GM23338 (cell line): ENCODE results near the gene AGAP1. TPM values are rescaled to one million over a fixed set of nuclear protein-coding genes. Genes with fewer than 3 reads are reported as not detected.

Source experiments
- ATAC-seq: fragments of 200-7000 bp; cut with Tn5 transposase; 3 replicates; pipeline ENCODE4 v1.9.1; 2020
- DNase-seq: peaks from one replicate; pipeline ENCODE4 v3.0.0-alpha.2; 2015; ENCODE audit warnings: low spot score
- H2AFZ ChIP-seq: fragments of 200-600 bp; sonication (generic); 2 replicates; pipeline ENCODE4 v1.8.0; 2016; ENCODE audit warnings: antibody characterized with exemption, mild to moderate bottlenecking, moderate library complexity
- H3F3A ChIP-seq: fragments of 200-600 bp; sonication (generic); replicated peaks from 2 replicates; pipeline ENCODE4 v1.8.0; 2017; ENCODE audit warnings: antibody characterized with exemption, mixed run types, low read depth
- H3K27ac ChIP-seq: fragments of 200-600 bp; sonication (generic); 2 replicates; pipeline ENCODE4 v1.6.1; 2016; ENCODE audit warnings: low read depth
- H3K27me3 ChIP-seq: fragments of 200-600 bp; sonication (generic); 2 replicates; pipeline ENCODE4 v1.8.0; 2016; ENCODE audit warnings: mild to moderate bottlenecking, mixed run types, moderate library complexity; ENCODE audit not compliant: insufficient read depth
- H3K36me3 ChIP-seq: fragments of 200-600 bp; sonication (generic); 2 replicates; pipeline ENCODE4 v1.8.0; 2016; ENCODE audit warnings: mild to moderate bottlenecking; ENCODE audit not compliant: insufficient read depth
- H3K4me1 ChIP-seq: fragments of 200-600 bp; sonication (generic); 2 replicates; pipeline ENCODE4 v1.8.0; 2016; ENCODE audit warnings: mild to moderate bottlenecking, moderate library complexity; ENCODE audit not compliant: insufficient read depth
- H3K4me2 ChIP-seq: fragments of 200-600 bp; sonication (generic); 2 replicates; pipeline ENCODE4 v1.7.1; 2017; ENCODE audit warnings: mixed run types
- H3K4me3 ChIP-seq: fragments of 200-600 bp; sonication (generic); 2 replicates; pipeline ENCODE4 v1.6.1; 2016; ENCODE audit warnings: mixed run types
- H3K79me2 ChIP-seq: fragments of 200-600 bp; sonication (generic); replicated peaks from 2 replicates; pipeline ENCODE4 v1.8.0; 2017; ENCODE audit warnings: mild to moderate bottlenecking; ENCODE audit not compliant: insufficient read depth
- H3K9me2 ChIP-seq: fragments of 200-600 bp; sonication (generic); 2 replicates; pipeline ENCODE4 v1.8.0; 2017; ENCODE audit not compliant: insufficient read depth
- H4K20me1 ChIP-seq: fragments of 200-600 bp; sonication (generic); replicated peaks from 2 replicates; pipeline ENCODE4 v1.8.0; 2017; ENCODE audit warnings: mild to moderate bottlenecking; ENCODE audit not compliant: insufficient read depth
- H3K27ac Mint-ChIP-seq: 2 replicates; pipeline ENCODE4 v1.8.0; 2020; ENCODE audit warnings: inconsistent platforms, mild to moderate bottlenecking, moderate library complexity, mixed read lengths
- H3K27me3 Mint-ChIP-seq: 3 replicates; pipeline ENCODE4 v1.8.0; 2022; ENCODE audit warnings: low read depth, mild to moderate bottlenecking, moderate library complexity, mixed read lengths, inconsistent platforms; ENCODE audit not compliant: insufficient read depth, poor library complexity
- H3K36me3 Mint-ChIP-seq: 3 replicates; pipeline ENCODE4 v1.8.0; 2021; ENCODE audit warnings: low read depth, mild to moderate bottlenecking, inconsistent platforms, moderate library complexity, mixed read lengths
- H3K4me1 Mint-ChIP-seq: 3 replicates; pipeline ENCODE4 v1.8.0; 2020; ENCODE audit warnings: mild to moderate bottlenecking, inconsistent platforms, mixed read lengths
- H3K4me3 Mint-ChIP-seq: 3 replicates; pipeline ENCODE4 v1.8.0; 2021; ENCODE audit warnings: moderate library complexity, mild to moderate bottlenecking, inconsistent platforms, mixed read lengths
- H3K9me3 Mint-ChIP-seq: 3 replicates; pipeline ENCODE4 v1.8.0; 2020; ENCODE audit warnings: moderate library complexity, mild to moderate bottlenecking, inconsistent platforms, mixed read lengths
- CREB1 ChIP-seq: fragments of 250-450 bp; sonication (Bioruptor Pico); IDR thresholded peaks from 2 replicates; pipeline ENCODE4 v1.5.0; 2020; ENCODE audit warnings: low read depth, mild to moderate bottlenecking, moderate library complexity
- EZH2 ChIP-seq: fragments of 200-600 bp; sonication (generic); IDR thresholded peaks from one replicate; pipeline ENCODE4 v1.8.0; 2017; ENCODE audit warnings: antibody characterized with exemption, mild to moderate bottlenecking, low read depth; ENCODE audit not compliant: unreplicated experiment
- EZH2phosphoT487 ChIP-seq: fragments of 200-600 bp; sonication (generic); IDR thresholded peaks from one replicate; pipeline ENCODE4 v1.8.1; 2018; ENCODE audit warnings: antibody characterized with exemption; ENCODE audit not compliant: unreplicated experiment
- JUNB ChIP-seq: IDR thresholded peaks from one replicate; pipeline ENCODE4 v1.6.1; 2016; ENCODE audit warnings: antibody characterized with exemption; ENCODE audit not compliant: unreplicated experiment
- POLR2AphosphoS5 ChIP-seq: IDR thresholded peaks from 2 replicates; pipeline ENCODE4 v1.6.1; 2016; ENCODE audit warnings: antibody characterized with exemption, low read depth
- STAT1 ChIP-seq: IDR thresholded peaks from one replicate; pipeline ENCODE4 v1.6.1; 2016; ENCODE audit warnings: antibody characterized with exemption; ENCODE audit not compliant: unreplicated experiment
- ZNF114 ChIP-seq: fragments of 250-450 bp; sonication (Bioruptor Pico); IDR thresholded peaks from 2 replicates; pipeline ENCODE4 v1.5.0; 2020; ENCODE audit warnings: mild to moderate bottlenecking, moderate library complexity
- ZNF331 ChIP-seq: fragments of 250-450 bp; sonication (Bioruptor Pico); IDR thresholded peaks from 2 replicates; pipeline ENCODE4 v1.5.0; 2020; ENCODE audit warnings: low read depth, mild to moderate bottlenecking, moderate library complexity
- polyA plus RNA-seq: library from polyadenylated mRNA; unstranded; fragments of >200 nt; fragmentation: Nextera tagmentation; extraction: Ambion mirVana; gene quantifications from 2 replicates; pipeline ENCODE4 v1.2.1, GENCODE V29; 2016
- total RNA-seq: library from RNA; depleted of rRNA; stranded (reverse); fragments of >200 nt; shearing (Covaris generic); gene quantifications from 2 replicates; pipeline ENCODE4 v1.2.3, GENCODE V29; 2014
- TF ChIP-seq, protein P1 (sequence below): IDR thresholded peaks from one replicate; pipeline ENCODE4 v1.6.1; 2018; ENCODE audit warnings: antibody characterized with exemption; ENCODE audit not compliant: unreplicated experiment
- TF ChIP-seq, protein P2 (sequence below), 2 experiments: fragments of 200-600 bp in 1 of 2; sonication (generic) in 1 of 2; conservative IDR thresholded peaks; 2 replicates each; pipeline versions ENCODE4 v1.5.1 to v1.6.1; 2016 to 2017; ENCODE audit warnings: antibody characterized with exemption in 2 of 2, low read depth in 2 of 2, mild to moderate bottlenecking in 2 of 2, moderate library complexity in 1 of 2

The AGAP1 gene
- total and polyA plus RNA-seq, 2 experiments from 2014 or later = 13.3 to 27.9 TPM

DNA sequence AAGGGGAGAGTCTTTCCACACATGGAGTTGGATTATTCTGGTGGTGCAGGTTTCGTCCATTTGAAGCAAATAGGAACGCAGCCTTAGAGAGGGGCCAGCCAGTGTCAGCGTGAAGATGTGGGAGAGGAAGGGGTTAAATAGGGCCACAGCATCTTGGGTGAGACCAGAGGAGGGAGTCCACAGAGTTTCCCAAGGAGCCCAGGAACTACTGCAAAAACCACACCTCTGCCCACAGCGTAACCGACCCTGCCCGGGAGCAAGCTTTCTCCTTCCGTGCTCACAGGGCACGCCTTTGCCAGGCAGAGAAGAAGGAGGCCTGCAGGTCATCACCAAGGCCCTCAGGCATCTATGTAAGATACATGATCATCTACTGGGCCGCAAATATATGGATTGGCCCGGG lies 314.5 kb downstream of the AGAP1 start (continued):
- TF ChIP-seq, protein P1, sequence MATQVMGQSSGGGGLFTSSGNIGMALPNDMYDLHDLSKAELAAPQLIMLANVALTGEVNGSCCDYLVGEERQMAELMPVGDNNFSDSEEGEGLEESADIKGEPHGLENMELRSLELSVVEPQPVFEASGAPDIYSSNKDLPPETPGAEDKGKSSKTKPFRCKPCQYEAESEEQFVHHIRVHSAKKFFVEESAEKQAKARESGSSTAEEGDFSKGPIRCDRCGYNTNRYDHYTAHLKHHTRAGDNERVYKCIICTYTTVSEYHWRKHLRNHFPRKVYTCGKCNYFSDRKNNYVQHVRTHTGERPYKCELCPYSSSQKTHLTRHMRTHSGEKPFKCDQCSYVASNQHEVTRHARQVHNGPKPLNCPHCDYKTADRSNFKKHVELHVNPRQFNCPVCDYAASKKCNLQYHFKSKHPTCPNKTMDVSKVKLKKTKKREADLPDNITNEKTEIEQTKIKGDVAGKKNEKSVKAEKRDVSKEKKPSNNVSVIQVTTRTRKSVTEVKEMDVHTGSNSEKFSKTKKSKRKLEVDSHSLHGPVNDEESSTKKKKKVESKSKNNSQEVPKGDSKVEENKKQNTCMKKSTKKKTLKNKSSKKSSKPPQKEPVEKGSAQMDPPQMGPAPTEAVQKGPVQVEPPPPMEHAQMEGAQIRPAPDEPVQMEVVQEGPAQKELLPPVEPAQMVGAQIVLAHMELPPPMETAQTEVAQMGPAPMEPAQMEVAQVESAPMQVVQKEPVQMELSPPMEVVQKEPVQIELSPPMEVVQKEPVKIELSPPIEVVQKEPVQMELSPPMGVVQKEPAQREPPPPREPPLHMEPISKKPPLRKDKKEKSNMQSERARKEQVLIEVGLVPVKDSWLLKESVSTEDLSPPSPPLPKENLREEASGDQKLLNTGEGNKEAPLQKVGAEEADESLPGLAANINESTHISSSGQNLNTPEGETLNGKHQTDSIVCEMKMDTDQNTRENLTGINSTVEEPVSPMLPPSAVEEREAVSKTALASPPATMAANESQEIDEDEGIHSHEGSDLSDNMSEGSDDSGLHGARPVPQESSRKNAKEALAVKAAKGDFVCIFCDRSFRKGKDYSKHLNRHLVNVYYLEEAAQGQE = no peak
- TF ChIP-seq, protein P2, sequence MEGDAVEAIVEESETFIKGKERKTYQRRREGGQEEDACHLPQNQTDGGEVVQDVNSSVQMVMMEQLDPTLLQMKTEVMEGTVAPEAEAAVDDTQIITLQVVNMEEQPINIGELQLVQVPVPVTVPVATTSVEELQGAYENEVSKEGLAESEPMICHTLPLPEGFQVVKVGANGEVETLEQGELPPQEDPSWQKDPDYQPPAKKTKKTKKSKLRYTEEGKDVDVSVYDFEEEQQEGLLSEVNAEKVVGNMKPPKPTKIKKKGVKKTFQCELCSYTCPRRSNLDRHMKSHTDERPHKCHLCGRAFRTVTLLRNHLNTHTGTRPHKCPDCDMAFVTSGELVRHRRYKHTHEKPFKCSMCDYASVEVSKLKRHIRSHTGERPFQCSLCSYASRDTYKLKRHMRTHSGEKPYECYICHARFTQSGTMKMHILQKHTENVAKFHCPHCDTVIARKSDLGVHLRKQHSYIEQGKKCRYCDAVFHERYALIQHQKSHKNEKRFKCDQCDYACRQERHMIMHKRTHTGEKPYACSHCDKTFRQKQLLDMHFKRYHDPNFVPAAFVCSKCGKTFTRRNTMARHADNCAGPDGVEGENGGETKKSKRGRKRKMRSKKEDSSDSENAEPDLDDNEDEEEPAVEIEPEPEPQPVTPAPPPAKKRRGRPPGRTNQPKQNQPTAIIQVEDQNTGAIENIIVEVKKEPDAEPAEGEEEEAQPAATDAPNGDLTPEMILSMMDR (conservative IDR thresholded peaks at IDR 0.05; ENCODE audit: low read depth in 2 of 2) = no peak
- TF ChIP-seq ZNF331 (no peak), JUNB (no peak), EZH2 (no peak)

DNA sequence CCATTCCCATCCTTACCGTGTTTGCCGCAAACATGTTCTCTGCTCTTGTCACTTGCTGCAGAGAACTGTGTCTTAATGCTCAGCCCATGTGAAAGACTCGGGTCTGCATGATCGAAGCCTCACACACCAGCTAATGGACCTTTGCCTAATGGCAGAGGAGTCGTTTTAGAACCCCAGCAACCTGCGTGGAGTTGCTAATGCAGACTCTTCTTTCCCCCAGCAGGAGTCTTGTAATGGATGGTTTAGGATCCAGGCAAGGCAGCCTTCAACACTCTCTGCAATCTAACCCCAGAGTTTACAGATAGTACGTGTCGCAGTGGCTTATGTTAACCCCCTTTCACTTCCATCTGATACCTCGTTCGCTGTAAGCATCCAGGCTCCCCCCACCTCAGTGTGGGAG lies 316.4 kb downstream of the AGAP1 start:
- Histone ChIP-seq H3K4me2 (no peak overlapping the region), H3K9me2 (no peaks in the 10 kb centered on the region), H3K79me2 (no peaks in the 10 kb centered on the region), H3K36me3 (no peaks in the 10 kb centered on the region; the same call in 1 of the 2 replicates), H3K27ac (no peak overlapping the region), H4K20me1 (peaks cover 6% of the 10 kb centered on the region; the same call in 1 of the 2 replicates), H3K4me3 (no peak overlapping the region), H3K27me3 (no peaks in the 10 kb centered on the region), H3F3A (no peaks in the 10 kb centered on the region), H2AFZ (no peak overlapping the region), H3K4me1 (peaks cover 30% of the 10 kb centered on the region)
- H3K36me3 Mint-ChIP-seq = peaks cover 20% of the 10 kb centered on the region
- no peak overlapping the region for H3K27ac Mint-ChIP-seq
- H3K27me3 Mint-ChIP-seq = no peaks in the 10 kb centered on the region
- no peaks in the 10 kb centered on the region for H3K9me3 Mint-ChIP-seq
- ATAC-seq = peak; percentile 38
- 0 out of 3 replicates have a peak overlapping the region, but pooled peaks have one; percentile 14 for H3K4me3 Mint-ChIP-seq
- DNase-seq = peak; percentile 35
- peaks cover 51% of the 10 kb centered on the region for H3K4me1 Mint-ChIP-seq
- TF ChIP-seq, protein P2 (conservative IDR thresholded peaks at IDR 0.05; ENCODE audit: low read depth in 2 of 2) = no peak
- no peak for TF ChIP-seq ZNF114 (CRISPR knock-in tag)
- TF ChIP-seq ZNF331 = no peak
- no peak for TF ChIP-seq JUNB
- TF ChIP-seq, protein P1 = no peak
- TF ChIP-seq EZH2 = no peak
- TF ChIP-seq POLR2AphosphoS5 = no peak
- no peak for TF ChIP-seq CREB1 (CRISPR knock-in tag)
- TF ChIP-seq EZH2phosphoT487 = no peak
- TF ChIP-seq STAT1 = no peak
